ENCODE measurements around the gene SZT2. TPM values are rescaled to one million over a fixed set of nuclear protein-coding genes. Genes with fewer than 3 reads are reported as not detected.

The SZT2 gene
- polyA plus RNA-seq, 1 experiment = 9.4 TPM

GRCh38 chr1:43363935-43364525 lies 25.7 kb upstream of the SZT2 start:
- POLR2A ChIA-PET = interaction anchor here (1.0 kb wide), 1 partner anchor 157 kb away, joined by 3 read pairs; no protein-coding TSS in a partner anchor
- H3K9me3 ChIP-seq (ENCODE audit: control insufficient read depth, insufficient read depth, low read length) = peaks cover 4% of the 10 kb centered on the region; the same call in 1 of the 2 replicates

GRCh38 chr1:43365678-43366077 lies 24.0 kb upstream of the SZT2 start:
- CTCF ChIA-PET = no interaction called here
- 0 out of 2 replicates have a peak overlapping the region, but pooled peaks have one; percentile 10 for H3K4me3 ChIP-seq (ENCODE audit: low read depth, low read length)

More at GRCh38 chr1:43363935-43364525, 25.7 kb upstream of the SZT2 start:
- peak overlapping the region; percentile 31 for H3K27ac ChIP-seq (ENCODE audit: low read depth, low read length)
- DNase-seq (ENCODE audit: low read depth, low spot score) = no peak
- CTCF ChIA-PET = no interaction called here
- H3K27me3 ChIP-seq (ENCODE audit: control insufficient read depth, insufficient read depth, low read length) = no peaks in the 10 kb centered on the region
- H3K4me3 ChIP-seq (ENCODE audit: low read depth, low read length) = no peak overlapping the region
- no peak for TF ChIP-seq CTCF (IDR thresholded peaks at IDR 0.05; ENCODE audit: low read depth, low read length)

GRCh38 chr1:43366179-43366578 lies 23.5 kb upstream of the SZT2 start:
- CTCF ChIA-PET = interaction anchor here (0.6 kb wide), 1 partner anchor 1377 kb away, joined by 3 read pairs; no protein-coding TSS in a partner anchor
- POLR2A ChIA-PET = interaction anchor here (0.6 kb wide), 1 partner anchor 136 kb away, joined by 3 read pairs; no protein-coding TSS in a partner anchor
- peaks cover 4% of the 10 kb centered on the region; the same call in 1 of the 2 replicates for H3K9me3 ChIP-seq (ENCODE audit: control insufficient read depth, insufficient read depth, low read length)
- no peak for TF ChIP-seq CTCF (IDR thresholded peaks at IDR 0.05; ENCODE audit: low read depth, low read length)
- peak overlapping the region; percentile 78 for H3K4me3 ChIP-seq (ENCODE audit: low read depth, low read length)
- H3K27ac ChIP-seq (ENCODE audit: low read depth, low read length) = no peak overlapping the region
- no peak for DNase-seq (ENCODE audit: low read depth, low spot score)
- H3K27me3 ChIP-seq (ENCODE audit: control insufficient read depth, insufficient read depth, low read length) = no peaks in the 10 kb centered on the region

More at GRCh38 chr1:43365678-43366077, 24.0 kb upstream of the SZT2 start:
- Histone ChIP-seq H3K27me3 (ENCODE audit: control insufficient read depth, insufficient read depth, low read length) (no peaks in the 10 kb centered on the region), H3K27ac (ENCODE audit: low read depth, low read length) (no peak overlapping the region), H3K9me3 (ENCODE audit: control insufficient read depth, insufficient read depth, low read length) (peaks cover 4% of the 10 kb centered on the region; the same call in 1 of the 2 replicates)
- DNase-seq (ENCODE audit: low read depth, low spot score) = no peak
- no peak for TF ChIP-seq CTCF (IDR thresholded peaks at IDR 0.05; ENCODE audit: low read depth, low read length)
- POLR2A ChIA-PET = no interaction called here

- CTCF ChIA-PET = interaction anchor here (0.6 kb wide), 1 partner anchor 1377 kb away, joined by 3 read pairs; no protein-coding TSS in a partner anchor
- Histone ChIP-seq H3K4me3 (ENCODE audit: low read depth, low read length) (peak overlapping the region; percentile 78), H3K9me3 (ENCODE audit: control insufficient read depth, insufficient read depth, low read length) (peaks cover 4% of the 10 kb centered on the region; the same call in 1 of the 2 replicates), H3K27ac (ENCODE audit: low read depth, low read length) (peak overlapping the region; percentile 57), H3K27me3 (ENCODE audit: control insufficient read depth, insufficient read depth, low read length) (no peaks in the 10 kb centered on the region)
- POLR2A ChIA-PET = interaction anchor here (0.6 to 2.6 kb wide), 3 partner anchors 9 to 136 kb away, joined by 3 to 25 read pairs (median 3); partner anchors contain the start of gene CDC20
- TF ChIP-seq CTCF (IDR thresholded peaks at IDR 0.05; ENCODE audit: low read depth, low read length) = no peak
- no peak for DNase-seq (ENCODE audit: low read depth, low spot score)
Observed at GRCh38 chr1:43366601-43367025, 23.1 kb upstream of the SZT2 start.

All from AG04450 (cell line).